DND-41 (cell line): Measurements from ENCODE around the gene TAOK3.
A peak's percentile ranks its signal among the peaks of the same experiment; 100 is the strongest.
"Not testable (repeated sequence)": the region's sequence is repeated elsewhere in the genome, so short reads cannot be mapped to it uniquely, and the experiment has no call there.

ENCODE experiments used
- ATAC-seq: fragments of 200-7000 bp; cut with Tn5 transposase; 3 replicates; pipeline ENCODE4 v1.9.1; 2021; ENCODE audit warnings: low read depth; ENCODE audit not compliant: insufficient read depth
- DNase-seq: peaks from one replicate; pipeline ENCODE4 v3.0.0-alpha.2; 2020
- H2AFZ ChIP-seq: 2 replicates; pipeline ENCODE4 v1.6.0; 2012; ENCODE audit warnings: low read depth, low read length
- H3K27ac ChIP-seq: 2 replicates; pipeline ENCODE4 v1.5.1; 2012; ENCODE audit warnings: low read length, inconsistent platforms
- H3K27me3 ChIP-seq: fragments of 200-600 bp; sonication (generic); 2 replicates; pipeline ENCODE4 v1.6.0; 2012; ENCODE audit warnings: low read length, mild to moderate bottlenecking, inconsistent platforms; ENCODE audit not compliant: insufficient read depth, poor library complexity
- H3K36me3 ChIP-seq: 2 replicates; pipeline ENCODE4 v1.5.1; 2012; ENCODE audit warnings: low read length, inconsistent platforms; ENCODE audit not compliant: insufficient read depth
- H3K4me1 ChIP-seq: 2 replicates; pipeline ENCODE4 v1.5.1; 2012; ENCODE audit warnings: mild to moderate bottlenecking, low read length; ENCODE audit not compliant: insufficient read depth
- H3K4me2 ChIP-seq: 2 replicates; pipeline ENCODE4 v1.6.0; 2012; ENCODE audit warnings: mild to moderate bottlenecking, moderate library complexity, low read length, inconsistent platforms; ENCODE audit not compliant: insufficient read depth
- H3K4me3 ChIP-seq, 2 experiments: fragments of 200-600 bp in 1 of 2; shearing (Covaris generic) in 1 of 2; 2 replicates each; pipeline ENCODE4 v1.5.1; 2012 to 2016; ENCODE audit warnings: inconsistent platforms in 2 of 2, low read length in 2 of 2, mild to moderate bottlenecking in 2 of 2, low read depth in 1 of 2, moderate library complexity in 1 of 2
- H3K79me2 ChIP-seq: 2 replicates; pipeline ENCODE4 v1.6.0; 2012; ENCODE audit warnings: low read length, inconsistent platforms; ENCODE audit not compliant: insufficient read depth
- H3K9ac ChIP-seq: 2 replicates; pipeline ENCODE4 v1.6.0; 2012; ENCODE audit warnings: low read depth, mild to moderate bottlenecking, inconsistent platforms, low read length, moderate library complexity
- H3K9me3 ChIP-seq: 2 replicates; pipeline ENCODE4 v1.5.1; 2012; ENCODE audit warnings: low read length, moderate library complexity, mild to moderate bottlenecking, inconsistent platforms; ENCODE audit not compliant: insufficient read depth, severe bottlenecking
- H4K20me1 ChIP-seq: 2 replicates; pipeline ENCODE4 v1.6.0; 2012; ENCODE audit warnings: low read length; ENCODE audit not compliant: insufficient read depth
- CTCF ChIP-seq: IDR thresholded peaks from 2 replicates; pipeline ENCODE4 v1.5.1; 2012; ENCODE audit warnings: borderline replicate concordance, low read length, moderate library complexity, mild to moderate bottlenecking; ENCODE audit not compliant: poor library complexity, severe bottlenecking; ENCODE audit errors: extremely low read depth
- EZH2 ChIP-seq: IDR thresholded peaks from 3 replicates; pipeline ENCODE4 v1.6.1; 2012; ENCODE audit warnings: borderline replicate concordance, low read depth, mild to moderate bottlenecking, moderate library complexity, low read length, inconsistent platforms; ENCODE audit not compliant: severe bottlenecking

TAOK3 gene

GRCh38 chr12:118137148-118137678 lies 235.5 kb downstream of the TAOK3 start:
- Histone ChIP-seq H3K4me3 (peak overlapping the region; percentile 64 to 95; a peak in 3 of 4 replicates), H4K20me1 (peaks cover 3% of the 10 kb centered on the region; the same call in 1 of the 2 replicates), H3K27ac (no peak overlapping the region; the same call in none of the 2 replicates), H3K27me3 (no peaks in the 10 kb centered on the region), H3K36me3 (peaks cover 45% of the 10 kb centered on the region), H3K9me3 (no peaks in the 10 kb centered on the region), H3K9ac (peak overlapping the region; percentile 87), H3K4me2 (peak overlapping the region; percentile 82), H2AFZ (no peak overlapping the region), H3K4me1 (peaks cover 40% of the 10 kb centered on the region), H3K79me2 (peaks cover 40% of the 10 kb centered on the region)
- DNase-seq (no peak), ATAC-seq (no peak)
- TF ChIP-seq CTCF (no peak), EZH2 (no peak)

- peak; percentile 22 for DNase-seq
- Histone ChIP-seq H3K27ac (peak overlapping the region; percentile 82), H3K36me3 (peaks cover 41% of the 10 kb centered on the region), H3K27me3 (no peaks in the 10 kb centered on the region), H3K4me1 (peaks cover 46% of the 10 kb centered on the region), H4K20me1 (peaks cover 3% of the 10 kb centered on the region; the same call in 1 of the 2 replicates), H3K4me2 (peak overlapping the region; percentile 82), H2AFZ (peak overlapping the region; percentile 97), H3K9ac (peak overlapping the region; percentile 87), H3K4me3 (peak overlapping the region; percentile 64 to 95), H3K9me3 (no peaks in the 10 kb centered on the region), H3K79me2 (peaks cover 40% of the 10 kb centered on the region)
- ATAC-seq = no peak
- TF ChIP-seq EZH2 = no peak
- no peak for TF ChIP-seq CTCF
These were observed 236.1 kb downstream of the TAOK3 start for GRCh38 chr12:118136559-118137003.

GRCh38 chr12:118135788-118136558 lies 236.7 kb downstream of the TAOK3 start, which contains the start of gene PEBP1:
Gene PEBP1, plus strand, starts transcription at chr12:118136124. Its CDS starts 86 bp downstream, at chr12:118136210.
- Histone ChIP-seq H4K20me1 (peaks cover 3% of the 10 kb centered on the region; the same call in 1 of the 2 replicates), H3K36me3 (peaks cover 35% of the 10 kb centered on the region), H3K4me1 (peaks cover 48% of the 10 kb centered on the region), H3K4me2 (peak within 1 kb of the TSS; percentile 82), H3K79me2 (peaks cover 40% of the 10 kb centered on the region), H2AFZ (peak within 1 kb of the TSS; percentile 97), H3K4me3 (peak within 1 kb of the TSS; percentile 64 to 95), H3K27ac (peak within 1 kb of the TSS; percentile 82), H3K9ac (peak within 1 kb of the TSS; percentile 87), H3K9me3 (no peaks in the 10 kb centered on the region), H3K27me3 (no peaks in the 10 kb centered on the region)
- TF ChIP-seq EZH2 (no peak), CTCF (no peak)
- peak; percentile 96 for DNase-seq
- peak; percentile 98 for ATAC-seq

- not testable (repeated sequence) for H2AFZ ChIP-seq, H3K4me3 ChIP-seq, H4K20me1 ChIP-seq, DNase-seq, H3K27me3 ChIP-seq, H3K27ac ChIP-seq, H3K9ac ChIP-seq, H3K36me3 ChIP-seq, H3K9me3 ChIP-seq, H3K79me2 ChIP-seq, ATAC-seq, H3K4me2 ChIP-seq
- peaks cover 24% of the 10 kb centered on the region for H3K4me1 ChIP-seq
These were observed 243.3 kb downstream of the TAOK3 start for GRCh38 chr12:118129436-118129835.
